ENCODE measurements around the gene XRCC4. TPM values are rescaled to one million over a fixed set of nuclear protein-coding genes. Genes with fewer than 3 reads are reported as not detected.
A peak's percentile ranks its signal among the peaks of the same experiment; 100 is the strongest.

Gene XRCC4
- total and polyA plus RNA-seq, 4 donors: 2.3 to 4.9 (median 3.0) TPM

- 52% methylated on average over 3 of the region's 3 CpGs for WGBS
- H3K4me3 ChIP-seq (ENCODE audit: low read depth in 1 of 3, low read length in 3 of 3): no peak overlapping the region
- TF ChIP-seq CTCF (IDR thresholded peaks at IDR 0.05; ENCODE audit: low read depth, low read length, missing input control) (no peak), FOXA1 (IDR thresholded peaks at IDR 0.05) (no peak), ATF3 (IDR thresholded peaks at IDR 0.05) (no peak), NR2F2 (IDR thresholded peaks at IDR 0.05) (no peak), MAX (IDR thresholded peaks at IDR 0.05) (no peak), YY1 (IDR thresholded peaks at IDR 0.05) (no peak), TAF1 (conservative IDR thresholded peaks at IDR 0.05) (no peak), SP1 (IDR thresholded peaks at IDR 0.05) (no peak), JUND (IDR thresholded peaks at IDR 0.05) (no peak), REST (IDR thresholded peaks at IDR 0.05) (no peak)
- H3K4me1 ChIP-seq (ENCODE audit: control insufficient read depth in 4 of 4, insufficient read depth in 4 of 4, low read length in 3 of 4): no peaks in the 10 kb centered on the region
- H3K27me3 ChIP-seq (ENCODE audit: control insufficient read depth in 4 of 4, insufficient read depth in 4 of 4, low read length in 3 of 4): no peaks in the 10 kb centered on the region
- no peaks in the 10 kb centered on the region for H3K36me3 ChIP-seq (ENCODE audit: control insufficient read depth in 4 of 4, insufficient read depth in 3 of 4, low read depth in 1 of 4, low read length in 3 of 4)
- no peak overlapping the region for H3K27ac ChIP-seq (ENCODE audit: low read depth in 1 of 2, low read length in 2 of 2)
- no peaks in the 10 kb centered on the region for H3K9me3 ChIP-seq (ENCODE audit: control insufficient read depth in 4 of 4, low read length in 3 of 4)
- no peak overlapping the region for H3K9ac ChIP-seq (ENCODE audit: low read depth in 1 of 2, low read length in 2 of 2)
- no peak for DNase-seq (ENCODE audit: low spot score)
Measured at GRCh38 chr5:83401122-83401731, 323.9 kb downstream of the XRCC4 start.

GRCh38 chr5:83401775-83402174, 324.4 kb downstream of the XRCC4 start:
- Histone ChIP-seq H3K27me3 (ENCODE audit: control insufficient read depth in 4 of 4, insufficient read depth in 4 of 4, low read length in 3 of 4) (no peaks in the 10 kb centered on the region), H3K36me3 (ENCODE audit: control insufficient read depth in 4 of 4, insufficient read depth in 3 of 4, low read depth in 1 of 4, low read length in 3 of 4) (no peaks in the 10 kb centered on the region), H3K9ac (ENCODE audit: low read depth in 1 of 2, low read length in 2 of 2) (no peak overlapping the region), H3K4me3 (ENCODE audit: low read depth in 1 of 3, low read length in 3 of 3) (no peak overlapping the region), H3K4me1 (ENCODE audit: control insufficient read depth in 4 of 4, insufficient read depth in 4 of 4, low read length in 3 of 4) (no peaks in the 10 kb centered on the region), H3K9me3 (ENCODE audit: control insufficient read depth in 4 of 4, low read length in 3 of 4) (no peaks in the 10 kb centered on the region), H3K27ac (ENCODE audit: low read depth in 1 of 2, low read length in 2 of 2) (no peak overlapping the region)
- TF ChIP-seq GABPA (IDR thresholded peaks at IDR 0.05 in 1 of 2, conservative IDR thresholded peaks at IDR 0.05 in 1 of 2) (no peak), RXRA (IDR thresholded peaks at IDR 0.05) (no peak), RAD21 (IDR thresholded peaks at IDR 0.05) (no peak), SP1 (IDR thresholded peaks at IDR 0.05) (no peak)
- no peak for DNase-seq (ENCODE audit: low spot score)

Small RNA genes within 50 kb of the gene (small RNA-seq; reads per million reads assigned to genes)
- 3.5 reads per million, percentile 91 among the genes with 10 or more reads in this experiment for gene SCARNA18

Other genes with a start within 250 kb of the XRCC4 start
- 10 to 100 TPM; 31.8 to 42.4 TPM for gene TMEM167A, start 153 bp upstream of the XRCC4 start, total RNA-seq
- gene TMEM167A, start 153 bp upstream of the XRCC4 start, polyA plus RNA-seq: 10 to 100 TPM; 27.0 to 55.2 TPM